Head of caudate nucleus (tissue), 42 donors: ENCODE results near the gene KCNQ1.

ENCODE experiments used
- DNase-seq, 42 donors: peaks; one replicate each; pipeline versions ENCODE4 v3.0.0 to v3.0.0-alpha.2; 2020 to 2021; ENCODE audit warnings: mixed read lengths in 7 of 42
- intact Hi-C: fragments of 100-400 bp; cut with DNase I; formaldehyde crosslinking; loops from one replicate; pipeline ENCODE4 v1.15.0; 2022

Gene KCNQ1

DNA sequence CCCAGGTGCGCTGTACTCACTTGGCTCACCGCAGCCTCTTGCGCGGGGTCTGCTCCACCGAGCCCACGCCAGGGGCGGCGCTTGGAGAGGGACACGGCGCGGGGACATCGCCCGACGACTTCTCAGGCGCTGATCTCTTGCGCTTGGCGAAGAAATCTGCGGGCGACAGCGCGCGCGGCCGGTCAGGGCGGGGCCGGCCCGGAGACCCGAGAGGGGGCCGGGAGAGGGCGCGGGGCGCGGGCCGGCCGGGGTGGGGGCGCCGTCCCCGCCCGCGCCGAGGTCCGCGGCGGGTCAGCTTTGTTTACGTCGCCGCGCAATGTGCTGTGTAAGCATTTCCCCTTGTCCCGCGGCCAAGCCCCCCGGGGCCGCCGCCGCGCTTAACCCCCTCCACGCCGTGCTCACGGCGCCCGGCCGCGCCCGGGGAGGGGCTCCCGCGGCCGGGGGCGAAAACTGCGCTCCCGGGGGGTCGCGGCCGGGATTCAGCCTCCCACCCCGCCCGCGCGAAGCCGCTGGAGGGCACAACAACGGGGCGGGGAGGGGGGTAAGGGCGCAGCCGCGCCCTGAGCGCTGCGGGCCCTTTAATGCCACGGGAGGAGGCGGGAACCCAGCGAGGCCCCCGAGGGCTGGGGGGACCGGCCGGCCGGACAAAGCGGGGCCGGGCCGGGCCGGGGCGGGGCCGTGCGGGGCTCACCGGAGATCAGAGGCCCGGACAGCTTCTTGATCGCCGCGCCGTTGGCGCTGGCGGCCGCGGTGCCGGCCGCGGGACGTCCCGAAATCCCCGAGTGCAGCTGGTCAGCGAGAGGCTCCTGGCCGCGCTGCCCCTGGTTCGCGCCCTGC lies 439.4 kb downstream of the KCNQ1 start:
- intact Hi-C loops, result loop anchor here (10.0 kb wide), 1 partner anchor 179 kb away; no protein-coding TSS in a partner anchor
- DNase-seq, result peak in 30 of 42 donors; percentile 19 to 80 (median 60)

GRCh38 chr11:2885017-2885677 lies 440.3 kb downstream of the KCNQ1 start:
- peak in 38 of 42 donors; percentile 26 to 88 (median 76) for DNase-seq
- intact Hi-C loops, result loop anchor here (10.0 kb wide), 1 partner anchor 180 kb away; no protein-coding TSS in a partner anchor

- intact Hi-C loops, result loop anchor here (10.0 kb wide), 1 partner anchor 181 kb away; no protein-coding TSS in a partner anchor
- peak; percentile 81 to 96 (median 92) for DNase-seq
These were observed 440.9 kb downstream of the KCNQ1 start, which contains the start of gene CDKN1C for GRCh38 chr11:2885678-2886081. Gene CDKN1C, minus strand, starts transcription at chr11:2885775. Its CDS starts 319 bp downstream, at chr11:2885456.

DNA sequence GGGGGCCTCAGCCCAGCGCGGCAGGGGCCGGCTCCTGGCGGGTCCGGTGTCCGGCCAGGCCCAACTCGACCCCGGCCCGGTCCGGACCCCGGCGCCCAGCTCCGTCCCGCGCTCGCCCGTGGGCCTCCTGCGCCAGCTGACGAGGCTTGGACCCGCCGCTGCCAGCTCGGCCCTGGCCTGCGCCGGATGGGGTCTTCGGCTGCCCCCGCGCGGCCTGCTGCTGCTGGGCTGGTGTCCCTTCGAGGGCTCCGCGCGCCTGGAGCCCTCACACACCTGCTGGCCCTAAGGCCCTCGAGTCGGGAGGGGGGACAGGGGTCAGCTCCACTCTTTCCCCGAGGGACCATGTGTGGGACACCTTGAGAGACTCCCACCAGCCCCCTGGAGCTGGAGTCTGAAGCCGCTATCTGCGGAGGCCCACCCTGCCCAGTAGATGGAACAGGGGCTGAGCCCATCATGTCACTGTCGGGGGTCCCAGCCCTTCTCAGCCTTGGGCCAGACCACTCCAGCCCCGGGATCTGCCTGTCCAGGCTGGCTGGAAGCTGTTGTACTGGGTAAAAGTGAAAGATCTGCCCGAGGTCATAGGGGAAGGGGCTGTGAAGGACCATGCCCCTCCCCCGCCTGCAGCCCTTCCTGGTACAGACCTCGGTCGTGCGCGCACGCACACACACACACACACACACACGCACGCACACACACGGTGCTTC lies 441.5 kb downstream of the KCNQ1 start:
- peak in 33 of 42 donors; percentile 27 to 82 (median 57) for DNase-seq
- intact Hi-C loops, result loop anchor here (10.0 kb wide), 1 partner anchor 182 kb away; no protein-coding TSS in a partner anchor

GRCh38 chr11:2886936-2887335 lies 442.1 kb downstream of the KCNQ1 start:
- intact Hi-C loops, result loop anchor here (10.0 kb wide), 1 partner anchor 182 kb away; no protein-coding TSS in a partner anchor

GRCh38 chr11:2887515-2888195 lies 442.8 kb downstream of the KCNQ1 start:
- peak in 2 of 42 donors; percentile 45 to 63 for DNase-seq
- intact Hi-C loops, result loop anchor here (1.0 to 10.0 kb wide), 2 partner anchors 183 to 354 kb away; no protein-coding TSS in a partner anchor

More at GRCh38 chr11:2886936-2887335, 442.1 kb downstream of the KCNQ1 start:
- DNase-seq, result no peak

DNA sequence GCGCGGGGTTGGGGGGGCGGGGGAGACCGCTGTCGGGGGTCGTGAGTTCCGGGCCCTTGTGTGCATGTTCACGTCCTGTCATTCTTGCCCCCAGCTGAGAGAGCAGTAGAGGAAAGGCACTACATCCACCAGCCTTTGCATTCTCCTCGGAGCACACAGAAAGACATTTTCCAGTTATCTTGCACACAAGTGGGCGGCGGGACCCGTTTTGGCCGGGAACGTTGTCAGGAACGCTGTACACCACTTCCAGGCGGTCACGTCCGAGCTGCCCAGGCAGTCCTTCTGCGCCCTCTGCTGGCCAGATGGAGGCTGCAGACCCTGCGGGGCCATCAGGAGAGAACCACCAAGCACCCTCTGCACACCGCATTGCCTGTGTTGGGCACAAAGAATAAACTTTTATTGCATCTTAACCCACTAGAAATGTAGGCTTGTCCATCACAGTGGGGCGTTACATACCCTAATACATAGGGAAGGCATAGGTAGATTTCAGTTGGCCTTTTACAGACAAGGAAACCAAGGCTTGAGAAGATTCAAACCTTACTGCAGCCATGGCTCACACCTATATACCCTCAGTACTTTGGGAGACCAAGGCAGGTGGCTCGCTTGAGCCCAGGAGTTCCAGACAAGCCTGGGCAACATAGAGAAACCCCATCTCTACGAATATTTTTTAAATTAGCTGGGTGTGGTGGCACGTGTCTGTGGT lies 443.6 kb downstream of the KCNQ1 start:
- intact Hi-C loops, result loop anchor here (1.0 to 10.0 kb wide), 2 partner anchors 184 to 355 kb away; no protein-coding TSS in a partner anchor
- DNase-seq, result peak; percentile 75 to 98 (median 94)

DNA sequence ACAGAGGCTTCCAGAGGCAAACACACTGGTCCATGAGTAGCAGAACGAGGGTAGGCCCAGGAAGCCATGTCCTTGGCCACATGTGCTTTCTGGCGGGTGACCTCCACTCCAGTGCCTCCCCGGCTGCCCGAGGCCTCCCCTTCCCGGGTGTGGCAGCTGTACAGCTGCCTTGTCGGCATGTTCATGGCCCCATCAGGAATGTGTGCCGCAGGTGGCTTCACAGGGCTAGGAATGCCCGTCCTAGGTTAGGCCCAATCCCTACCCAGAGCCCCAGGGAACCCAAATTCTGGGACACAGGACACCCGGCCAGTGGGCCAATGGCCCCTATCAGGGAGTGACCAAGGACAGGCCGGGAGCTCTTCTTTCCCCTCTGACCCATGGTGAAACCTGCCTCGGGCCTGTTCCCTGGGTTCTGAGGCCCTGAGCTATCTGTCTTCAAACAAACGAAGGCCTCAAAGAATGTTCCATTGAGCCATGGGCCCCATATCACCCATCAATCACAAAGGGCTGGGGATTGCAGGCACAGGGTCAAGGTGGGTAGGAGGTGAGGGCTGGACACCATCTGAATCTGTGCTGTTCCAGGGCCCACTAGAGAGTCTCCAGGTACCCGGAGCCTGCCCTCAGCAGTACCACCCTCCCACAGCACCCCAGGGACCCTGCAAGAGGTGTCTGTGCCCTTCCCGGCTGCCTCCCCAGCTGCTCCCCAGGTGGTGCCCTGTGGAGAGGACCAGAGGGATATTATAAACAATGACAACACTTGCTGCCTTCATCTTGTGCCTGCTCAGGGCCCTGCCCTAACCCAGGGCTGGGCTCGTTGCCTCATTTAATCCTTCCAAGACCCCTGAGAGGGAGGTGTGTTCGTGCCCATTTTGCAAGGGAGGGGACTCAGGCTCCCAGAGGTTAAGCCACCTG lies 444.8 kb downstream of the KCNQ1 start:
- intact Hi-C loops, result loop anchor here (5.0 to 10.0 kb wide), 3 partner anchors 185 to 585 kb away; partner anchors contain the start of genes C11orf21 and TSPAN32
- no peak for DNase-seq

DNA sequence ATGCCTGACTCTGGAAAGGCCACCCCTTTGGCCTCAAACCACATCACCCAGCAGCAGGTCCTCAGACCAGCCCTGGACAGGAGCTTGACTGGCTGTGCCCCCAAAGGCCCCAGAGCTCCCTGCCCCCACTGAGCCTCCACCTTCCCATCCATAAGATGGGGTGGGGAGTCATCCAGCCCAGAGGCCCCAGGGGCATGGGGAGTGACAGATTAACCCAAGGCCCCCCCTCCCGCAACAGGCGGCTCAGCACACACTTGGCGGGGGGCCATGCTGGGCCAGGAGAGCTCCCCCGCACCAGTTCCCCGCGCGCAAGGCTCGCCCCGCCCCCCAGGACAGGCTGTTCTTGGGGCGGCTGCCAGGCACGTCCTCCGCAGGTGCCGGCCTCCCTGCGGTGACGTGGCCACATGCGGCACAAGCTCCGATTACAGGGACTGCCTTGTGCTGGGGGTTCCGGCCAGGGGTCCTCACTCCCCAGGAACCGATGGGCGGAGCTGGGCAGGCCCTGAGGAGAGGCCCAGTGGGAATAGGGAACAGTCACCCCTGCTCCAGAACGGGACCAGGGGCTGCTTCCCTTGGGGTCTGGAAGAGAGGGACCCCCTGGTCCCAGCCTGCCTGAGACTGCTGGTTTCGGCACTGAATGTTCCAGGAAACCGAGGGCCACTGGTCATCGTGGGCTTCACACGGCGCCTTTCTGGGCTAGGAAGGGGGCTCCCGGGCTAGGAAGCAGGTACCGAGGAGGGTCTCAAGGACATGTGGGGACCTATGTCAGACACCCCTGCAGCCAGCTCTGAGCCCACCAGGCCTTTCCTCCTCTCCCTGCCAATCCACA lies 445.9 kb downstream of the KCNQ1 start:
- intact Hi-C loops, result loop anchor here (5.0 to 10.0 kb wide), 2 partner anchors 463 to 586 kb away; partner anchors contain the start of genes C11orf21 and TSPAN32

DNA sequence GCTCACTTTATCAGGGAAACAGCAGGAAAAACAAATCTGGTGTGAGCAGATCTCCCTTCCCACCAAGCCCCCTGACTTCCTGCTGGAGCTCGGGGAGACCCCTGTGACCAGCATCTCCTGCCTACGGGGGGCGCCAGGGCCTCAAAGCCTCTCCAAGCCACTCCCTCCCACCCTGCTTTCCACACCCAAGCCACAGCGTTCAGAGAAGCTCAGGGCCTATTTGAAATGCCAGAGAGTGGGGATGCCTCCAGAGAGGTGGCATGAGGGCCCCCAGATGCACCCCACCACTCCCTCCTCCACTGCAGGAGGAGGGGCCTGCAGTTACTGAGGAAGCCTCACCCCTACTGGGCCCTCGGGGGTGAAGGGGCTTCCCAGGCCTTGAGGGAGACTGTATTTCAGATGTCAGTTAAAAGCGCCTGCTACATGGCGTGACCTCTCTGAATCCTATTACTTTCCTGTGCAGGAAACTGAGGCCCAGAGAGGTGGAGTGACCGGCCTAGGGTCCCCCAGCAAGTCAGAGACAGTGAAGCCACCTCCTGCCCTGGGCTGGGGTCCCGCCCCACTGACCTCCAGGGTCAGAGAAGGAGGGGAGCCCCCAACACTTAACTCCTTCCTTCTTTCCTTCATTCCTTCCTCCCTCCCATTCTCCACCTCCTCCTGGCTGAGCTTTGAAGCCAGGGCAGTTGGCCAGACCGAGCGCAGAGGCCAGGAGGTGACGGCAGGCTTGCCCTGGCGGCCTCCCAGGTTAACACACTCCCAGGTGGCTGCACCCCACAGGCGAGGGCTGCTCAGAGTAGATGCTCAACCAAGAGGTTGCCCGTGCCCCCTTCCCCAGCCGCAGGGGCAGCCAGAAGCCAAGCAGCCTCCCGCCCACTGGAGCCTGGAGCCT lies 446.8 kb downstream of the KCNQ1 start:
- DNase-seq, result peak in 5 of 42 donors; percentile 34 to 68 (median 55)
- intact Hi-C loops, result loop anchor here (5.0 to 10.0 kb wide), 2 partner anchors 464 to 587 kb away; partner anchors contain the start of genes C11orf21 and TSPAN32

More for the DNA sequence above, 445.9 kb downstream of the KCNQ1 start:
- no peak for DNase-seq

DNA sequence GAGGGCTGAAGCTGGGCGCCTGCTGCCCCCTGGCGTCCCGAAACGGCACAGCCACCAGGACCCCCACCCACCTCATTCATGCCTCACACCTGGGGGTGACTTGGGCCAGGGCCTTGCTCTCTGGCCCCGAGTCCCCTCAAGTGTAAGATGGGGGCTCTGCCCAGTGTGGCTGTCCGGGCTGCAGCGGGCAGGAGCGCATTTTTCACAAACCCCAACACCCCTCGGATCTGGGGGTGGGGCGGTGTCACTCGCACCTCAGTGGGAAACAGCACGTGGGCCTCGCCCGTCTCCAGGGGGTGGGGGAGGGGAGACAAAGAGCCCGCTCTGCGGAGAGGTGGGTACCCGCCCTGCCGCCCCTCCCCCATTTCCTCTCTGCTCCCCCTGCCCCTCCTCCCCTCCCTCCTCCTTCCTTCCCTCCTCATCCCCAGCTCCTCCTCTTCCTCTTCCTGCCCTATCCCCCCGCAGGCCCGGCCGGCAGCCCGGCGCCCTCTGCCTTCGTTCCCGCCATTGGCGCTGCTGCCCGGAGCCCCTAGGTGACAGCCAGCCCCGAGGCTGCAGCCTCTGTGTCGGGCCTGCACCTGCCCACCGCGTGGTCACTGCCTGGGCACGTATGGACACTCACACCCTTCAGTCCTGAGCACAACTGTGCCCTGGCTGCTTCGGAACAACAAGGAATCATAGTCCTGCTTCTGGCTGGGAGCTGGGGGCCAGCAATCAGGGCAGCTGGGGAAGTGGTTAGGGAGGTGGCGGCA lies 447.6 kb downstream of the KCNQ1 start:
- intact Hi-C loops, result loop anchor here (5.0 to 10.0 kb wide), 2 partner anchors 465 to 588 kb away; partner anchors contain the start of genes C11orf21 and TSPAN32
- peak in 35 of 42 donors; percentile 16 to 77 (median 58) for DNase-seq

DNA sequence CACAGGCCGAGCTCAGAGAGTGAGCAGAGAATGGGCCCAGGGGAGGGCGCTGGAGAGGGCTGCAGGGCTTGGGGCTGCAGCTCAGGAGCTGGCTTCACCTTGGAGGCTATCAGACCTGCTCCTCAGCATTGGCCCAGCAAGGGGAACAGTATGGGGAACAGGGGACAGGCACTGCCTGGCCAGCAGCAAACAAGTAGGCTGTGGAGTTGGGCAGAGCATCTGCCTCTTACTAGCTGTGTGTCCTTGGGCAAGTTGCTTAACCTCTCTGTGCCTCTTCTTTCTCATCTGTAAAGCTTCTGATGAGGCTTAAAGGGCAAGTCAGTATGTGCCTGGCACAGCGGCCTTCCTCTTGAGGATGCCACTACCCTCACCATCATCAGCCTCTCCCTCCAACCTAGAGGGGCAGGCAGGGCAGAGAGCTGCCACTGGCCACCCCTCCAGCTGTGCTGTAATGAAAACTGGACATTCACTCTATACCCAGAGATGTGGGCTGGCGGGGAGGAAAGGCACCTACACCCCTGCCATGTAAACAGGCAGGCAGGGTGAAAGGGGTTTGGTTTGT lies 448.2 kb downstream of the KCNQ1 start:
- DNase-seq, result peak in 4 of 42 donors; percentile 5 to 31 (median 22)
- intact Hi-C loops, result loop anchor here (5.0 to 10.0 kb wide), 2 partner anchors 466 to 588 kb away; partner anchors contain the start of genes C11orf21 and TSPAN32

GRCh38 chr11:2893935-2894334 lies 449.1 kb downstream of the KCNQ1 start:
- intact Hi-C loops, result loop anchor here (5.0 to 10.0 kb wide), 2 partner anchors 467 to 589 kb away; partner anchors contain the start of genes C11orf21 and TSPAN32
- DNase-seq, result no peak
